ENCODE measurements around the gene MAD1L1. TPM values are rescaled to one million over a fixed set of nuclear protein-coding genes. Genes with fewer than 3 reads are reported as not detected.

MAD1L1 gene
- total and polyA plus RNA-seq, 4 donors: 12.8 to 20.7 (median 16.5) TPM

DNA sequence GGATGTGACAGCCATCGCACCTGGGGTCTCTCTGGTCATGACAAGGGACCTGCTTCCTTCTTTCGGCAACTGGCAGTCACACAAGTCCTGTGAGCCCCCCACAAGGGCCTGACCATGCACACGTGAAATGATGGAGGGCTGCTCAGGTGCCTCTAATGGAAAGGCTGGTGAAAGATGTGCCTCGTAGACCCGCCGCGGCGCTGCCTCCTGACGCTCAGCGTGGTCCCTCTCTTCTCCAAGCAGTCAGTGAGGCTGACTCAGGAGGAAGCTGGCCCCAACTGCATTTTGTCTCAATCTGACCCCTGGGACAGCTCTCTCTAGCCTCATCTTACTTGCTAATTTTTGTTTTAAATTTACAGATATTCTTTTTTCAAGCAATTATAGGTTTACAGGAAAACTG is 100.9 kb downstream of the MAD1L1 start:
- H3K36me3 ChIP-seq (ENCODE audit: control insufficient read depth in 4 of 4, insufficient read depth in 3 of 4, low read depth in 1 of 4, low read length in 3 of 4): peaks cover 0 to 5% (median under 1%) of the 10 kb centered on the region in 4 donors
- WGBS: 92% methylated on average over 10 of the region's 10 CpGs
- H3K27ac ChIP-seq (ENCODE audit: low read depth in 1 of 2, low read length in 2 of 2): no peak overlapping the region
- no peaks in the 10 kb centered on the region for H3K4me1 ChIP-seq (ENCODE audit: control insufficient read depth in 4 of 4, insufficient read depth in 4 of 4, low read length in 3 of 4)
- no peak for DNase-seq (ENCODE audit: low spot score)
- H3K4me3 ChIP-seq (ENCODE audit: low read depth in 1 of 3, low read length in 3 of 3): no peak overlapping the region
- no peaks in the 10 kb centered on the region for H3K9me3 ChIP-seq (ENCODE audit: control insufficient read depth in 4 of 4, low read length in 3 of 4)
- no peak for TF ChIP-seq HNF4G (IDR thresholded peaks at IDR 0.05)
- TF ChIP-seq SP1 (IDR thresholded peaks at IDR 0.05): no peak
- no peak for TF ChIP-seq FOXA2 (IDR thresholded peaks at IDR 0.05)
- no peak for TF ChIP-seq RAD21 (IDR thresholded peaks at IDR 0.05)
- no peak for TF ChIP-seq NR2F2 (IDR thresholded peaks at IDR 0.05)
- TF ChIP-seq, protein P1, sequence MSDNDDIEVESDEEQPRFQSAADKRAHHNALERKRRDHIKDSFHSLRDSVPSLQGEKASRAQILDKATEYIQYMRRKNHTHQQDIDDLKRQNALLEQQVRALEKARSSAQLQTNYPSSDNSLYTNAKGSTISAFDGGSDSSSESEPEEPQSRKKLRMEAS (IDR thresholded peaks at IDR 0.05): no peak
- TF ChIP-seq, protein P2, sequence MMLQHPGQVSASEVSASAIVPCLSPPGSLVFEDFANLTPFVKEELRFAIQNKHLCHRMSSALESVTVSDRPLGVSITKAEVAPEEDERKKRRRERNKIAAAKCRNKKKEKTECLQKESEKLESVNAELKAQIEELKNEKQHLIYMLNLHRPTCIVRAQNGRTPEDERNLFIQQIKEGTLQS (IDR thresholded peaks at IDR 0.05): no peak
- no peak for TF ChIP-seq GABPA (IDR thresholded peaks at IDR 0.05 in 1 of 2, conservative IDR thresholded peaks at IDR 0.05 in 1 of 2)
- no peak for TF ChIP-seq YY1 (IDR thresholded peaks at IDR 0.05)
- TF ChIP-seq TAF1 (conservative IDR thresholded peaks at IDR 0.05): no peak
- TF ChIP-seq, protein P3, sequence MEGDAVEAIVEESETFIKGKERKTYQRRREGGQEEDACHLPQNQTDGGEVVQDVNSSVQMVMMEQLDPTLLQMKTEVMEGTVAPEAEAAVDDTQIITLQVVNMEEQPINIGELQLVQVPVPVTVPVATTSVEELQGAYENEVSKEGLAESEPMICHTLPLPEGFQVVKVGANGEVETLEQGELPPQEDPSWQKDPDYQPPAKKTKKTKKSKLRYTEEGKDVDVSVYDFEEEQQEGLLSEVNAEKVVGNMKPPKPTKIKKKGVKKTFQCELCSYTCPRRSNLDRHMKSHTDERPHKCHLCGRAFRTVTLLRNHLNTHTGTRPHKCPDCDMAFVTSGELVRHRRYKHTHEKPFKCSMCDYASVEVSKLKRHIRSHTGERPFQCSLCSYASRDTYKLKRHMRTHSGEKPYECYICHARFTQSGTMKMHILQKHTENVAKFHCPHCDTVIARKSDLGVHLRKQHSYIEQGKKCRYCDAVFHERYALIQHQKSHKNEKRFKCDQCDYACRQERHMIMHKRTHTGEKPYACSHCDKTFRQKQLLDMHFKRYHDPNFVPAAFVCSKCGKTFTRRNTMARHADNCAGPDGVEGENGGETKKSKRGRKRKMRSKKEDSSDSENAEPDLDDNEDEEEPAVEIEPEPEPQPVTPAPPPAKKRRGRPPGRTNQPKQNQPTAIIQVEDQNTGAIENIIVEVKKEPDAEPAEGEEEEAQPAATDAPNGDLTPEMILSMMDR (IDR thresholded peaks at IDR 0.05; ENCODE audit: low read depth, low read length, missing input control): no peak
- TF ChIP-seq, protein P4, sequence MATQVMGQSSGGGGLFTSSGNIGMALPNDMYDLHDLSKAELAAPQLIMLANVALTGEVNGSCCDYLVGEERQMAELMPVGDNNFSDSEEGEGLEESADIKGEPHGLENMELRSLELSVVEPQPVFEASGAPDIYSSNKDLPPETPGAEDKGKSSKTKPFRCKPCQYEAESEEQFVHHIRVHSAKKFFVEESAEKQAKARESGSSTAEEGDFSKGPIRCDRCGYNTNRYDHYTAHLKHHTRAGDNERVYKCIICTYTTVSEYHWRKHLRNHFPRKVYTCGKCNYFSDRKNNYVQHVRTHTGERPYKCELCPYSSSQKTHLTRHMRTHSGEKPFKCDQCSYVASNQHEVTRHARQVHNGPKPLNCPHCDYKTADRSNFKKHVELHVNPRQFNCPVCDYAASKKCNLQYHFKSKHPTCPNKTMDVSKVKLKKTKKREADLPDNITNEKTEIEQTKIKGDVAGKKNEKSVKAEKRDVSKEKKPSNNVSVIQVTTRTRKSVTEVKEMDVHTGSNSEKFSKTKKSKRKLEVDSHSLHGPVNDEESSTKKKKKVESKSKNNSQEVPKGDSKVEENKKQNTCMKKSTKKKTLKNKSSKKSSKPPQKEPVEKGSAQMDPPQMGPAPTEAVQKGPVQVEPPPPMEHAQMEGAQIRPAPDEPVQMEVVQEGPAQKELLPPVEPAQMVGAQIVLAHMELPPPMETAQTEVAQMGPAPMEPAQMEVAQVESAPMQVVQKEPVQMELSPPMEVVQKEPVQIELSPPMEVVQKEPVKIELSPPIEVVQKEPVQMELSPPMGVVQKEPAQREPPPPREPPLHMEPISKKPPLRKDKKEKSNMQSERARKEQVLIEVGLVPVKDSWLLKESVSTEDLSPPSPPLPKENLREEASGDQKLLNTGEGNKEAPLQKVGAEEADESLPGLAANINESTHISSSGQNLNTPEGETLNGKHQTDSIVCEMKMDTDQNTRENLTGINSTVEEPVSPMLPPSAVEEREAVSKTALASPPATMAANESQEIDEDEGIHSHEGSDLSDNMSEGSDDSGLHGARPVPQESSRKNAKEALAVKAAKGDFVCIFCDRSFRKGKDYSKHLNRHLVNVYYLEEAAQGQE (IDR thresholded peaks at IDR 0.05): no peak
- TF ChIP-seq EGR1 (IDR thresholded peaks at IDR 0.05; ENCODE audit: low read depth in 2 of 2): no peak
- H3K27me3 ChIP-seq (ENCODE audit: control insufficient read depth in 4 of 4, insufficient read depth in 4 of 4, low read length in 3 of 4): no peaks in the 10 kb centered on the region
- H3K9ac ChIP-seq (ENCODE audit: low read depth in 1 of 2, low read length in 2 of 2): no peak overlapping the region

DNA sequence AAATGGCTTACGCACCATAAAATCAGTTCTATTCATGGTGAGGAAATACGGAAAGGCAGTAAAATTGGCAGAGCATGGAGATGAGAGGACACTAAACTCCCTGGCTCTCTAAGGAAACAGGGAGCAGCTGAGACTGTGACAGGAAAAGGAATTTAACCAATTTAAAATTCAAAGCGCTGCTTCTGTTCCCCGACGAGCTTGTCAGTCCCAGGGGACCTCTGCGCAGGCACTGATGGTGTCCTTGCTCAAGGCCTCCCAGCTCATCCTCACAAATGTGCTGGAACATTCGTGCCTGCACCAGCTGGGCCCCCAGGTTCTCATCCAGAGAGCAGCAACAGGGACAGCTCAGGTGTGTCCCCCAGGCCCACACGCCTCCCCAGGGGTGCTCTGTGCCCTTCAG is 101.4 kb downstream of the MAD1L1 start:
- Histone ChIP-seq H3K27ac (ENCODE audit: low read depth in 1 of 2, low read length in 2 of 2) (no peak overlapping the region), H3K27me3 (ENCODE audit: control insufficient read depth in 4 of 4, insufficient read depth in 4 of 4, low read length in 3 of 4) (no peaks in the 10 kb centered on the region), H3K4me1 (ENCODE audit: control insufficient read depth in 4 of 4, insufficient read depth in 4 of 4, low read length in 3 of 4) (no peaks in the 10 kb centered on the region), H3K9me3 (ENCODE audit: control insufficient read depth in 4 of 4, low read length in 3 of 4) (no peaks in the 10 kb centered on the region), H3K4me3 (ENCODE audit: low read depth in 1 of 3, low read length in 3 of 3) (no peak overlapping the region), H3K36me3 (ENCODE audit: control insufficient read depth in 4 of 4, insufficient read depth in 3 of 4, low read depth in 1 of 4, low read length in 3 of 4) (peaks cover 0 to 5% (median under 1%) of the 10 kb centered on the region in 4 donors), H3K9ac (ENCODE audit: low read depth in 1 of 2, low read length in 2 of 2) (no peak overlapping the region)
- no peak for DNase-seq (ENCODE audit: low spot score)
- WGBS: 97% methylated on average over 8 of the region's 8 CpGs
- no peak for TF ChIP-seq RAD21 (IDR thresholded peaks at IDR 0.05)
- TF ChIP-seq RXRA (IDR thresholded peaks at IDR 0.05): no peak
- TF ChIP-seq FOXA2 (IDR thresholded peaks at IDR 0.05): no peak
- TF ChIP-seq EGR1 (IDR thresholded peaks at IDR 0.05; ENCODE audit: low read depth in 2 of 2): no peak
- TF ChIP-seq GABPA (IDR thresholded peaks at IDR 0.05 in 1 of 2, conservative IDR thresholded peaks at IDR 0.05 in 1 of 2): no peak
- TF ChIP-seq, protein P1 (IDR thresholded peaks at IDR 0.05): no peak
- TF ChIP-seq, protein P5, sequence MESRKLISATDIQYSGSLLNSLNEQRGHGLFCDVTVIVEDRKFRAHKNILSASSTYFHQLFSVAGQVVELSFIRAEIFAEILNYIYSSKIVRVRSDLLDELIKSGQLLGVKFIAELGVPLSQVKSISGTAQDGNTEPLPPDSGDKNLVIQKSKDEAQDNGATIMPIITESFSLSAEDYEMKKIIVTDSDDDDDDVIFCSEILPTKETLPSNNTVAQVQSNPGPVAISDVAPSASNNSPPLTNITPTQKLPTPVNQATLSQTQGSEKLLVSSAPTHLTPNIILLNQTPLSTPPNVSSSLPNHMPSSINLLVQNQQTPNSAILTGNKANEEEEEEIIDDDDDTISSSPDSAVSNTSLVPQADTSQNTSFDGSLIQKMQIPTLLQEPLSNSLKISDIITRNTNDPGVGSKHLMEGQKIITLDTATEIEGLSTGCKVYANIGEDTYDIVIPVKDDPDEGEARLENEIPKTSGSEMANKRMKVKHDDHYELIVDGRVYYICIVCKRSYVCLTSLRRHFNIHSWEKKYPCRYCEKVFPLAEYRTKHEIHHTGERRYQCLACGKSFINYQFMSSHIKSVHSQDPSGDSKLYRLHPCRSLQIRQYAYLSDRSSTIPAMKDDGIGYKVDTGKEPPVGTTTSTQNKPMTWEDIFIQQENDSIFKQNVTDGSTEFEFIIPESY (IDR thresholded peaks at IDR 0.05): no peak
- TF ChIP-seq, protein P4 (IDR thresholded peaks at IDR 0.05): no peak
- TF ChIP-seq NR2F2 (IDR thresholded peaks at IDR 0.05): no peak
- TF ChIP-seq TAF1 (conservative IDR thresholded peaks at IDR 0.05): no peak
- TF ChIP-seq, protein P2 (IDR thresholded peaks at IDR 0.05): no peak
- no peak for TF ChIP-seq FOXA1 (IDR thresholded peaks at IDR 0.05)
- TF ChIP-seq, protein P3 (IDR thresholded peaks at IDR 0.05; ENCODE audit: low read depth, low read length, missing input control): no peak
- no peak for TF ChIP-seq YY1 (IDR thresholded peaks at IDR 0.05)
